GM18951 (cell line): ENCODE measurements around the gene FNDC3B.
"Not testable (repeated sequence)": the region's sequence is repeated elsewhere in the genome, so short reads cannot be mapped to it uniquely, and the experiment has no call there.

Experiments used
- POLR2A ChIP-seq: IDR thresholded peaks from 4 replicates; pipeline ENCODE4 v1.6.1; 2011; ENCODE audit warnings: mild to moderate bottlenecking; ENCODE audit not compliant: insufficient read length, insufficient read depth; ENCODE audit errors: extremely low read depth
- in situ Hi-C: fragments of 300-500 bp; cut with MboI; formaldehyde crosslinking; loops from one replicate; pipeline ENCODE4 v1.12.0; 2022; ENCODE audit warnings: low sequenced_read_pairs, mixed read lengths, inconsistent platforms; ENCODE audit not compliant: unreplicated experiment

The FNDC3B gene

DNA sequence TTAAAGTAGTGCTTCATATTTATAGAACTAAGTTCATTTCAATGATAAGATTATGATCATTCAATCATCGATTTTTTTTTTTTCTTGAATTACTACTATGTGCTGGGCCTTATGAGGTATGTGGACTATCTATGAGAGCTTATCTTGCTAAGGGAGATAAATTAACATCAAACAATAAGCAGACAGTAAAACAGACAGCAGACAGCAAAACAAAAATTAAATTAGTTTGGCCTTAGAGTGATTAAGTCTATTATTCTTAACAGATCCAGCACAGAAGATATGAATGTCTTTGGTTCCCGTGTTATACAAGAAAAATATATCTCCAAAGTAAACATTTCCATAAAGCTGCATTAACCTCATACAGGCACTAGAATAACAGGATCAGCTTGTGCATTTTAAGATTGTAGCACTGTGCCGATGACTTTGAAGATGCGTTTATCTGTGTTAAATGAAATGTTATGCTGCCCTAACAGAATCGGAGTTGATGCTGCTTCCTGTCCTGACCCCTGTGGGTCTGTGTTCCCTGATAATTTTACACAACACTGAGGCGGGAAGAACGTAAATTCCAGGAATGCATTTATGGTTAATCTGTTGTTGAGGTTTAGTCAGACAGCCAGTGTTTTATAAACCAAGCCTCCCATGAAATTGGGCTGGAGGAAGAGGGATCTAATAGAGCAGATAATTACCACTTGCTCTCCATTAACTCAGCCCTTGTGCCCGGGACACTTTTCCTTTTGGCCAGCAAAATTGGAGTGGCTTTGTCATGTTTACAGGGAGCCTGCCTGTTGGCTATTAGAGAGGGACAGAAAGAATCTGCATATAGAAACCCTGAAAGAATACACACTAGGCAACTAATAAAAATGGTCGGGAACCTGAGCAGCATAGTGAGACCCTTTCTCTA lies 328.1 kb downstream of the FNDC3B start:
- no peak for TF ChIP-seq POLR2A
- in situ Hi-C loops = no loop called here

DNA sequence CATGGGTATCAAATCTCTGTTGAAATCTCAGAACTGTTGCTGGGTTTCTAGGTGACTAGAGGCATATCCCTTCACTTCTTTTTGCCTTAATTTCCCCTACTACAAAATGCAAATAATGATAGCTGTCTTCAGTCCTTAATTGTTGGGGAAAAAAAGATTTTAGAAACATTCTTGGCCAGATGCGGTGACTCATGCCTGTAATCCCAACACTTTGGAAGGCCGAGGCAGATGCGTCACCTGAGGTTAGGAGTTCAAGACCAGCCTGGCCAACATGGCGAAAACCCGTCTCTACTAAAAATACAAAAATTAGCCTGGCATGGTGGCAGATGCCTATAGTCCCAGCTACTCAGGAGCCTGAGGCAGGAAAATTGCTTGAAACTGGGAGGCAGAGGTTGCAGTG lies 329.2 kb downstream of the FNDC3B start:
- in situ Hi-C loops = not testable (repeated sequence)

GRCh38 chr3:172369590-172370259 lies 330.3 kb downstream of the FNDC3B start:
- in situ Hi-C loops = no loop called here
- TF ChIP-seq POLR2A = no peak

DNA sequence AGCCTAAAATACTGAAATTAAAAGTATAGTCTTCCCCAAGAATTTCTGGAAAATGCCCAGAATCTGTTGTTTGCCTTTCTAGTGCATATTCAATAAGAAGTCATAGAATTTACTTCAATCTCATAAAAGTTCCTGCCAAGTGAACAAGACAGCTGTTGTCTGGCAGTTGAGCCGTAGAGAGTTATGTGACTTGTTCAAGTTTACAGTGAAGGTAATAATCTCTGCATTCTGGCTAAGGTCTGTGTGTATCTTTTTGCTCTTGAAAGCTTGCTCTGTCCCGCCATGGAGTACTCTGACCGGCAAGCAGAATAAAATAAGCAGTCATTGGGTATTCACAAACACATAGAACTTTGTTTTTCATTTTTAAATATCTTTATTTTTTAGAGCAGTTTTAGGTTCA lies 331.0 kb downstream of the FNDC3B start:
- TF ChIP-seq POLR2A = no peak
- in situ Hi-C loops = no loop called here

DNA sequence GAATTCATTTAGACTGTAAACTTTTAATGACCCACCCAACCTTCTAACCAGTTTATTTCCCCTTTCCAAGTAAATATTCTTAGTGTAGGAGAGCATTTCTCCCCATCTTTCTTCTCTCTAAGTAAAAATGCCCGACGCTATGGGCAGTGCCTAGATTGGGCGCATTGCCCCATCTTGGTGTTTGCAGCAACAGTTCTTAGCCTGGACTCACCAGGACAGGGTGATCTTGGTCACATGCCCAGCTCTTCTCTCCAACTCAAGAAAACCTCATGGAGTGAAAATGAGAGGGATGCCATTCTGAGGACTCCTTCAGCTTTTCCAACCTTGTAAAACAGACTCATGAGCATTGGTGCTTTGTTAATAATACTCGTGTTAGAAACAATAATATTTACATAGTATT lies 332.2 kb downstream of the FNDC3B start:
- in situ Hi-C loops = no loop called here
- TF ChIP-seq POLR2A = no peak

DNA sequence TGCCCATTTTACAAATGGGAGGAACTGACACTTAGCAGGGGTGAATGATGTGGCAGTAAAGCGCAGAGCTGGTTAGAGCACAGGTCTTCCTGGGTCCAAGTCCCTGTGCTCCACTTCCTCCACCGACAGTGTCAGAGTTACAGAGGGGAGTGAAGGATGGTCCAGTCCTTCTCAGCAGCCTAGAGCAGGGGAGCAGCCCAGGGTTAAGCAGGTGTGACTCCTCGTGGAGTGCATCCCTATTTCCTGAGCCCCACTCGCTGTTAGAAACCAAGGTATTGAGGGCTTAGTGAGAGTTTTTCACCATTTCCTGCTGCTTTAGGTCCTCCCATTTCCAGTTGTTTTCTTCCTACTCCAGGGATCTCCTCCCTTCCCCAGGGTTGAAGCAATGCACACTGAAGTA lies 333.5 kb downstream of the FNDC3B start:
- no peak for TF ChIP-seq POLR2A
- in situ Hi-C loops = no loop called here

DNA sequence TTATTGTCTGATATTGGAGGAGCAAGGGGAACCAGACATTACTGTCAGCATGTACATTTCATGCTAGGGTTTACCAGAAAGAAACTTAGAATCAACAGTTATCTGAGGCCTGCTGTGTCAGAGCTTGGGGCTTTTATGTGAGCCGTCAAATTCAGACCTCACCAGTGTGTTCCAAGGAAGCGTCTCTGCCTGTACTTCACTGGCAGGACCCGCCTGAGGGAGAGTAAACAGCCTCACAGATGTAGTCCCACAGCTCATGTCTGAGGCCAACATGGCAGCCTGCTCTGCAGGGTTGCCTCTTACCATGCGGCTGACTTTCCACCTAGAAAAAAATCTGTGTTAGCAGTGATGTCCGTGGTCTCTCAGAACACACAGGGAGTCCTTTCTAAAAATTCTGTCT lies 334.5 kb downstream of the FNDC3B start:
- in situ Hi-C loops = no loop called here
- TF ChIP-seq POLR2A = no peak

- no peak for TF ChIP-seq POLR2A
- in situ Hi-C loops = no loop called here
These were observed 335.9 kb downstream of the FNDC3B start for GRCh38 chr3:172375206-172375850.

DNA sequence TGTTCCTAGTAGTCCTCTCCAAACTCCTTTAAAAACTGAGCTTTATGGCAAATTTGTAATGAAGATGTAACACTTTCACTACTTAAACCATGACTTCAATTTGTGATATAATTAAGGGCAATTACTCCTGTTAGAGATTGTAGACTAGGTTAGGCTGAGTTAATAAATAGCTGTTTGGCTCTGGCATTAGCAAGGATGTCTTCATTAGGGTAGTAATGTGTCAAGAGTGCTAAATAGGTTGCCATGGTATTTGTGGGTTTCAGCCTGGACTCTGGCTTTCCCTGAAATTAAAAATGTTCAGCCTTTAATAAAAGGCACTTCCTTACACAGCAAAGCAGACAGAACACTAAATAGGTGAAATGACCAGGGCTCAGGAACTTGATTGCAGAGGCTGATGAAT lies 337.0 kb downstream of the FNDC3B start:
- no peak for TF ChIP-seq POLR2A
- in situ Hi-C loops = no loop called here

- no peak for TF ChIP-seq POLR2A
- in situ Hi-C loops = no loop called here
These were observed 337.5 kb downstream of the FNDC3B start for GRCh38 chr3:172376881-172377280.

- in situ Hi-C loops = no loop called here
- TF ChIP-seq POLR2A = no peak
These were observed 339.1 kb downstream of the FNDC3B start for GRCh38 chr3:172378439-172378838.

DNA sequence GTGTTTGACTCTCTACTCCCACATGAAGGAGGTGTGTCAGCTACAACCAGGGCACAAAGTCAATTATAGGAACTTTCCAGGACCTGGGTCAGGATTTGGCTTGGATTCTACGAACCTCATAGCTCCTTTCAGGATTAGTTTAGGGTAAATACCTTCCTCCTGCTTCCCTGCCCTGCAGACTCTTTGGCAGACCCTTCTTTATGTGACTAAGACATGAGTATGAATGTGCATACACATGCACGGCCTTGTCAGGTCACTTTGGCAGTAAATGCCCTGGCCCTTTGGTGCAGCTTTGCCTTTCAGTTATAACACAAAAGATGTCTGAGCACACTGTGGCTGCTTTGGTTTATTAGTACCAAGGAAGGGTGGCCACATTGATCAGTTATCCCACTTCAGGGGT lies 340.0 kb downstream of the FNDC3B start:
- in situ Hi-C loops = no loop called here
- TF ChIP-seq POLR2A = no peak

DNA sequence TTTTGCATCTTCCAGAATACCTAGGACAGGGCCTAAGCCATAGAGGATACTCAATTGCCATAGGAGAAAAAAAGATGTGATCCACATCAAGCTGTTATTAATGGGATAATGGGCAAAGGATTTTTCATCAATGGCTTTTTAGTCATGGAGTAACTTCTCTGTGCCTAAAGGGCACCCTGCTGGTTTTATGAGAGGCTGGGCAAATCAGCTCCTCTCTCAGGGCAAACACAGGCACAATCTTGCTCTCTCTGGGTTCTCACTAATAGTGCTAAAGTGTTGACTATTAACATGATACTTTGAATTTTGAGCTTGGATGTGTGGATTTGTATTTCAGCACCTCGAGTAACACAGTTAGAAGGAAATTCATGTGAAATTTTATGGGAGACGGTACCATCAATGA lies 341.3 kb downstream of the FNDC3B start:
- in situ Hi-C loops = no loop called here

More for the DNA sequence above, 341.3 kb downstream of the FNDC3B start:
- TF ChIP-seq POLR2A = no peak
